KMS-11 (cell line): Measurements from ENCODE around the gene WWC1.

ENCODE experiments used
- H2AFZ ChIP-seq: fragments of 200-600 bp; sonication (generic); 2 replicates; pipeline ENCODE4 v1.6.1; 2016; ENCODE audit warnings: antibody characterized with exemption, mixed run types, low read depth
- H3K27ac ChIP-seq: fragments of 200-600 bp; sonication (generic); 2 replicates; pipeline ENCODE4 v1.6.1; 2016; ENCODE audit warnings: mild to moderate bottlenecking, mixed run types
- H3K27me3 ChIP-seq: fragments of 200-600 bp; sonication (generic); 2 replicates; pipeline ENCODE4 v1.6.1; 2017; ENCODE audit warnings: mild to moderate bottlenecking, low read depth, mixed run types, moderate library complexity; ENCODE audit not compliant: insufficient read depth
- H3K36me3 ChIP-seq: fragments of 200-600 bp; sonication (generic); 2 replicates; pipeline ENCODE4 v1.6.1; 2017; ENCODE audit warnings: mild to moderate bottlenecking, mixed run types; ENCODE audit not compliant: insufficient read depth
- H3K4me1 ChIP-seq: fragments of 200-600 bp; sonication (generic); 2 replicates; pipeline ENCODE4 v1.6.1; 2016; ENCODE audit warnings: mild to moderate bottlenecking, low read depth, mixed run types; ENCODE audit not compliant: poor library complexity, severe bottlenecking
- H3K4me2 ChIP-seq: fragments of 200-600 bp; sonication (generic); 2 replicates; pipeline ENCODE4 v1.7.0; 2016; ENCODE audit warnings: mild to moderate bottlenecking, mixed run types
- H3K4me3 ChIP-seq: fragments of 200-600 bp; sonication (generic); IDR thresholded peaks from 2 replicates; pipeline ENCODE4 v1.6.1; 2017; ENCODE audit warnings: low read depth, low read length, mixed read lengths; ENCODE audit not compliant: insufficient read depth
- H3K79me2 ChIP-seq: fragments of 200-600 bp; sonication (generic); 2 replicates; pipeline ENCODE4 v1.6.1; 2016; ENCODE audit warnings: low read depth, mixed run types; ENCODE audit not compliant: insufficient read depth
- H3K9ac ChIP-seq: fragments of 200-600 bp; sonication (generic); 2 replicates; pipeline ENCODE4 v1.6.1; 2016; ENCODE audit warnings: mild to moderate bottlenecking, mixed run types
- H4K20me1 ChIP-seq: fragments of 200-600 bp; sonication (generic); 2 replicates; pipeline ENCODE4 v1.6.1; 2016; ENCODE audit warnings: mild to moderate bottlenecking, mixed run types; ENCODE audit not compliant: insufficient read depth
- TF ChIP-seq, protein P1 (sequence below): fragments of 200-600 bp; sonication (generic); conservative IDR thresholded peaks from 2 replicates; pipeline ENCODE4 v1.6.1; 2017; ENCODE audit warnings: low read depth, mild to moderate bottlenecking, antibody characterized with exemption, low read length, moderate library complexity, mixed read lengths

WWC1 gene

DNA sequence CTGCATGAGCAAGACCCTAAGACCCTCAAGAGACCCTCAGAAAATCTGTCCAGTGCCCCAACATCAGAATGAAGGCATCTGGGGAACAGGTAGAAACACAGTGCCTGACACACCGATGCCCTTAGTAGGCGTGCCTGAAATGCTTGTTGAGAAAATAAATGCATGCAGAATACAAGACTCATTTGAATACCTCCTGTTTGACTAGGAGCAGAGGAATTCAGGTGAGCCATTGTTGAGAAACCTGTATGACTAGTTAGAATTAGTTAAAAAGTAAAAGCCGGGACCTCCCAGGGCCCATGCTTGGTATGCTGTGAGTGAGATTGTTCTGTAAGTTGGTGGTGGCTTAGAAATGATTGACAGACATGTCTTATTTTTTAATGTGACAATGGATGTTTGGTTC lies 55.0 kb downstream of the WWC1 start:
- H2AFZ ChIP-seq = no peak overlapping the region
- no peaks in the 10 kb centered on the region for H3K27me3 ChIP-seq
- H3K79me2 ChIP-seq = no peaks in the 10 kb centered on the region
- H3K9ac ChIP-seq = no peak overlapping the region
- H4K20me1 ChIP-seq = no peaks in the 10 kb centered on the region
- no peaks in the 10 kb centered on the region for H3K4me1 ChIP-seq
- H3K36me3 ChIP-seq = no peaks in the 10 kb centered on the region
- H3K4me2 ChIP-seq = no peak overlapping the region
- TF ChIP-seq, protein P1, sequence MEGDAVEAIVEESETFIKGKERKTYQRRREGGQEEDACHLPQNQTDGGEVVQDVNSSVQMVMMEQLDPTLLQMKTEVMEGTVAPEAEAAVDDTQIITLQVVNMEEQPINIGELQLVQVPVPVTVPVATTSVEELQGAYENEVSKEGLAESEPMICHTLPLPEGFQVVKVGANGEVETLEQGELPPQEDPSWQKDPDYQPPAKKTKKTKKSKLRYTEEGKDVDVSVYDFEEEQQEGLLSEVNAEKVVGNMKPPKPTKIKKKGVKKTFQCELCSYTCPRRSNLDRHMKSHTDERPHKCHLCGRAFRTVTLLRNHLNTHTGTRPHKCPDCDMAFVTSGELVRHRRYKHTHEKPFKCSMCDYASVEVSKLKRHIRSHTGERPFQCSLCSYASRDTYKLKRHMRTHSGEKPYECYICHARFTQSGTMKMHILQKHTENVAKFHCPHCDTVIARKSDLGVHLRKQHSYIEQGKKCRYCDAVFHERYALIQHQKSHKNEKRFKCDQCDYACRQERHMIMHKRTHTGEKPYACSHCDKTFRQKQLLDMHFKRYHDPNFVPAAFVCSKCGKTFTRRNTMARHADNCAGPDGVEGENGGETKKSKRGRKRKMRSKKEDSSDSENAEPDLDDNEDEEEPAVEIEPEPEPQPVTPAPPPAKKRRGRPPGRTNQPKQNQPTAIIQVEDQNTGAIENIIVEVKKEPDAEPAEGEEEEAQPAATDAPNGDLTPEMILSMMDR = no peak
- no peak overlapping the region for H3K4me3 ChIP-seq
- H3K27ac ChIP-seq = no peak overlapping the region

DNA sequence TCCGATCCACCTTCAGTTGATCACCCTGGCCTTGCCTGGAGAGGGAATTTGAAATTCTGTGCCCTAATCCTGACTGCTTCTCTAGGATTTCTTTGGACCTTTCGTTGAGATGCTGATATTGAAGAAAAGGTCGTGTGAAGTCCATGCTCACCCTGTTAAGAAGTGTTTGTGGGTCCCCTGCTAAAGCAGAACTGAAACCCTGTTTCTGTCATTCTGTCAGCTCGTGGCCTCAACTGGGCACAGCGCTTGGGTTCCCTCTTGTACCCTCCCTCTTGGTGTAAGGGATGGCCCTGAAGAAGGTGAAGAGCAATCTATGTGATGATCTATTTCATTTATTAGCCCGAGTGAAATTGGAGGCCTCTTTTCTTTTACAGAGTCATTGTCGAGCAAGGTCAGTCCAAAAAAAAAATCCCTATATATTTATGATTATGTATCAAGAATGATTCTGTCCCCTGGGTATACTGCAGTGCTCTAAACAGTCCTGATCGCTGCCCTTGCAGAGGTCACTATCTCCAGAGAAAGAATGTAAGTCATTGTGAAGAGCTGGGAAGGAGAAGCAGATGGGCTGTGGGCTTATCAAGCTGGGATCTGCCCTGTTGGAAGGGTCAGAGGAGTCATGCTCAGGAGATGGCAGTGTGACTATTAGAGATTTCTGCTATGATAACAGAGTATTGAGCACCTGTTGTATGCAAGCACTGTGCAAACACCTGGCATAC lies 56.1 kb downstream of the WWC1 start:
- Histone ChIP-seq H4K20me1 (no peaks in the 10 kb centered on the region), H3K4me3 (no peak overlapping the region), H3K4me1 (no peaks in the 10 kb centered on the region), H2AFZ (no peak overlapping the region), H3K79me2 (no peaks in the 10 kb centered on the region), H3K4me2 (no peak overlapping the region), H3K27ac (no peak overlapping the region), H3K36me3 (no peaks in the 10 kb centered on the region), H3K9ac (no peak overlapping the region), H3K27me3 (no peaks in the 10 kb centered on the region)
- TF ChIP-seq, protein P1 = no peak

- TF ChIP-seq, protein P1 = no peak
- no peak overlapping the region for H3K4me2 ChIP-seq
- H3K9ac ChIP-seq = no peak overlapping the region
- H3K27me3 ChIP-seq = no peaks in the 10 kb centered on the region
- no peaks in the 10 kb centered on the region for H3K36me3 ChIP-seq
- no peak overlapping the region for H2AFZ ChIP-seq
- no peak overlapping the region for H3K27ac ChIP-seq
- no peaks in the 10 kb centered on the region for H3K79me2 ChIP-seq
- no peak overlapping the region for H3K4me3 ChIP-seq
- no peaks in the 10 kb centered on the region for H3K4me1 ChIP-seq
- H4K20me1 ChIP-seq = no peaks in the 10 kb centered on the region
Measured at GRCh38 chr5:168348084-168348414, 56.6 kb downstream of the WWC1 start.

DNA sequence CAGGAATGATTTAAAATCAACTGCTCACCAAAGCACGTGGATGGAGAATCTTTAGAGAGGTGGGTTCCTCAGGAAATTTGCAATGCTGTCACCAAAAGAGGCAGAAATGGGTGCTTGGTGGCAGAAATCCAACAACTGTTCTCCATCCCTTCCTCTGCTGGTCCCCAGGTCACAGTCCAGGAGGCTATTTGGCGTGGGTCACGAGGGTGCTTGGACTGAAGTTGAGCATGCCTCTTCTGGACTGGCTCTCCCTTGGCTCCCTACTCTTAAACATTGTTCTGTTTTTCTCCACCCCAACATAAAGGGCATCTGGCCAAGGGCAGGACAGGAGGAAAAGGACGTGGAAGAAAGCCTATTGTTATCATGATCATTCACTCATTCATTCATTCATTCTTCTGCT lies 58.9 kb downstream of the WWC1 start:
- H3K36me3 ChIP-seq = no peaks in the 10 kb centered on the region
- H3K4me3 ChIP-seq = no peak overlapping the region
- no peaks in the 10 kb centered on the region for H3K27me3 ChIP-seq
- TF ChIP-seq, protein P1 = no peak
- no peaks in the 10 kb centered on the region for H4K20me1 ChIP-seq
- no peak overlapping the region for H3K9ac ChIP-seq
- no peak overlapping the region for H3K27ac ChIP-seq
- H3K4me1 ChIP-seq = no peaks in the 10 kb centered on the region
- H2AFZ ChIP-seq = no peak overlapping the region
- H3K4me2 ChIP-seq = no peak overlapping the region
- H3K79me2 ChIP-seq = no peaks in the 10 kb centered on the region
